ENCODE measurements around the gene RASSF5. TPM values are rescaled to one million over a fixed set of nuclear protein-coding genes. Genes with fewer than 3 reads are reported as not detected.
A peak's percentile ranks its signal among the peaks of the same experiment; 100 is the strongest.

Gene RASSF5
- polyA plus RNA-seq, 1 of the 3 experiments (the other 2 are of a cell fraction), result 2.2 TPM

GRCh38 chr1:206490771-206491405, 16.4 kb upstream of the RASSF5 start:
- H3K4me3 ChIP-seq (ENCODE audit: low read depth in 2 of 2, low read length in 1 of 2), result no peak overlapping the region
- ChIA-PET POLR2A (interaction anchor here (1.4 kb wide), 1 partner anchor 93 kb away, joined by 4 read pairs; no protein-coding TSS in a partner anchor), CTCF (interaction anchor here (0.6 to 8.1 kb wide), 57 partner anchors 9 to 492 kb away, joined by 3 to 231 read pairs (median 7); partner anchors contain the start of genes DYRK3, EIF2D, IKBKE and RASSF5)
- peak overlapping the region; percentile 66 for H3K4me2 ChIP-seq
- no peak overlapping the region for H2AFZ ChIP-seq (ENCODE audit: low read depth)
- no peaks in the 10 kb centered on the region for H3K27me3 ChIP-seq (ENCODE audit: insufficient read depth)
- WGBS (ENCODE audit: low lambda C conversion rate), result 72% methylated on average over 12 of the region's 12 CpGs
- H3K9me3 ChIP-seq, result no peaks in the 10 kb centered on the region
- H3K36me3 ChIP-seq (replicated peaks in 1 of 2; ENCODE audit: control insufficient read depth in 1 of 2, insufficient read depth in 2 of 2, low read length in 1 of 2), result peaks cover 0 to 12% of the 10 kb centered on the region in 2 experiments
- H3K79me2 ChIP-seq (ENCODE audit: insufficient read depth), result no peaks in the 10 kb centered on the region
- no peak overlapping the region for H3K9ac ChIP-seq
- peak; percentile 34; the same call in 1 of the 2 replicates for TF ChIP-seq GATA2 (CRISPR knock-in tag; IDR thresholded peaks at IDR 0.05)
- no peak for TF ChIP-seq NFIC (IDR thresholded peaks at IDR 0.05; ENCODE audit: borderline replicate concordance)
- peak; percentile 59; the same call in 1 of the 2 replicates for TF ChIP-seq RXRA (IDR thresholded peaks at IDR 0.05; ENCODE audit: borderline replicate concordance, low read depth)
- no peak for TF ChIP-seq NRF1 (IDR thresholded peaks at IDR 0.05; ENCODE audit: low read depth, low read length)
- no peak for TF ChIP-seq EP300 (IDR thresholded peaks at IDR 0.05; ENCODE audit: borderline replicate concordance in 1 of 2, low read depth in 1 of 2, low read length in 1 of 2)
- TF ChIP-seq CTCF (IDR thresholded peaks at IDR 0.05), result no peak
- H3K9me2 ChIP-seq, result no peaks in the 10 kb centered on the region
- H4K20me1 ChIP-seq (ENCODE audit: insufficient read depth), result no peaks in the 10 kb centered on the region
- peaks cover 10 to 25% of the 10 kb centered on the region in 2 experiments; a peak in 2 of 4 replicates for H3K4me1 ChIP-seq (ENCODE audit: control insufficient read depth in 1 of 2, insufficient read depth in 2 of 2, low read depth in 1 of 2, low read length in 1 of 2)
- H3K27ac ChIP-seq (ENCODE audit: low read depth in 2 of 2, low read length in 1 of 2), result no peak overlapping the region
- H3F3A ChIP-seq (replicated peaks; ENCODE audit: insufficient read depth), result no peaks in the 10 kb centered on the region
- DNase-seq, result peak; percentile 48

GRCh38 chr1:206491616-206492015, 15.7 kb upstream of the RASSF5 start:
- no peaks in the 10 kb centered on the region for H3K9me2 ChIP-seq
- no peak overlapping the region for H3K9ac ChIP-seq
- WGBS (ENCODE audit: low lambda C conversion rate), result 97% methylated on average over 4 of the region's 4 CpGs
- CTCF ChIA-PET, result interaction anchor here (1.5 to 8.1 kb wide), 14 partner anchors 9 to 418 kb away, joined by 4 to 231 read pairs (median 14); partner anchors contain the start of genes IKBKE and RASSF5
- H2AFZ ChIP-seq (ENCODE audit: low read depth), result no peak overlapping the region
- H3K4me1 ChIP-seq (ENCODE audit: control insufficient read depth in 1 of 2, insufficient read depth in 2 of 2, low read depth in 1 of 2, low read length in 1 of 2), result peaks cover 13 to 30% of the 10 kb centered on the region in 2 experiments; a peak in 2 of 4 replicates
- no peaks in the 10 kb centered on the region for H3K9me3 ChIP-seq
- no peaks in the 10 kb centered on the region for H4K20me1 ChIP-seq (ENCODE audit: insufficient read depth)
- no peaks in the 10 kb centered on the region for H3K27me3 ChIP-seq (ENCODE audit: insufficient read depth)
- POLR2A ChIA-PET, result no interaction called here
- no peak overlapping the region for H3K4me3 ChIP-seq (ENCODE audit: low read depth in 2 of 2, low read length in 1 of 2)
- no peak for TF ChIP-seq MEF2A (IDR thresholded peaks at IDR 0.05; ENCODE audit: borderline replicate concordance, low read depth)
- no peak overlapping the region for H3K4me2 ChIP-seq
- H3F3A ChIP-seq (replicated peaks; ENCODE audit: insufficient read depth), result no peaks in the 10 kb centered on the region
- DNase-seq, result no peak
- H3K79me2 ChIP-seq (ENCODE audit: insufficient read depth), result no peaks in the 10 kb centered on the region
- no peak overlapping the region for H3K27ac ChIP-seq (ENCODE audit: low read depth in 2 of 2, low read length in 1 of 2)
- H3K36me3 ChIP-seq (replicated peaks in 1 of 2; ENCODE audit: control insufficient read depth in 1 of 2, insufficient read depth in 2 of 2, low read length in 1 of 2), result peaks cover 0 to 12% of the 10 kb centered on the region in 2 experiments

GRCh38 chr1:206492589-206492988, 14.7 kb upstream of the RASSF5 start:
- 100% methylated on average over 8 of the region's 10 CpGs for WGBS (ENCODE audit: low lambda C conversion rate)

More at GRCh38 chr1:206492589-206492988, 14.7 kb upstream of the RASSF5 start:
- ChIA-PET POLR2A (no interaction called here), CTCF (interaction anchor here (1.3 to 8.1 kb wide), 5 partner anchors 13 to 101 kb away, joined by 3 to 231 read pairs (median 39); no protein-coding TSS in a partner anchor)
- no peaks in the 10 kb centered on the region for H3K9me3 ChIP-seq
- TF ChIP-seq GABPA (IDR thresholded peaks at IDR 0.05; ENCODE audit: low read depth), result no peak
- no peak for TF ChIP-seq CTCF (IDR thresholded peaks at IDR 0.05)
- TF ChIP-seq RXRA (IDR thresholded peaks at IDR 0.05; ENCODE audit: borderline replicate concordance, low read depth), result no peak
- no peak for TF ChIP-seq YY1 (IDR thresholded peaks at IDR 0.05; ENCODE audit: low read depth)
- TF ChIP-seq FOSL2 (IDR thresholded peaks at IDR 0.05; ENCODE audit: borderline replicate concordance, low read depth), result no peak
- TF ChIP-seq MXI1 (IDR thresholded peaks at IDR 0.05; ENCODE audit: low read depth, low read length), result no peak
- no peak for TF ChIP-seq SMC3 (IDR thresholded peaks at IDR 0.05; ENCODE audit: low read depth, low read length)
- TF ChIP-seq TAF1 (IDR thresholded peaks at IDR 0.05; ENCODE audit: borderline replicate concordance, low read depth, low read length), result no peak
- TF ChIP-seq EP300 (IDR thresholded peaks at IDR 0.05; ENCODE audit: borderline replicate concordance in 1 of 2, low read depth in 1 of 2, low read length in 1 of 2), result no peak
- TF ChIP-seq RFX5 (IDR thresholded peaks at IDR 0.05; ENCODE audit: low read length), result no peak
- H3K36me3 ChIP-seq (replicated peaks in 1 of 2; ENCODE audit: control insufficient read depth in 1 of 2, insufficient read depth in 2 of 2, low read length in 1 of 2), result peaks cover 0 to 12% of the 10 kb centered on the region in 2 experiments
- no peak overlapping the region for H3K4me2 ChIP-seq
- H3K4me3 ChIP-seq (ENCODE audit: low read depth in 2 of 2, low read length in 1 of 2), result no peak overlapping the region
- H3K9me2 ChIP-seq, result no peaks in the 10 kb centered on the region
- H3K4me1 ChIP-seq (ENCODE audit: control insufficient read depth in 1 of 2, insufficient read depth in 2 of 2, low read depth in 1 of 2, low read length in 1 of 2), result peaks cover 13 to 30% of the 10 kb centered on the region in 2 experiments; a peak in 2 of 4 replicates
- H4K20me1 ChIP-seq (ENCODE audit: insufficient read depth), result no peaks in the 10 kb centered on the region
- no peaks in the 10 kb centered on the region for H3K27me3 ChIP-seq (ENCODE audit: insufficient read depth)
- H3K79me2 ChIP-seq (ENCODE audit: insufficient read depth), result no peaks in the 10 kb centered on the region
- H3K27ac ChIP-seq (ENCODE audit: low read depth in 2 of 2, low read length in 1 of 2), result no peak overlapping the region
- no peak for DNase-seq
- H3F3A ChIP-seq (replicated peaks; ENCODE audit: insufficient read depth), result no peaks in the 10 kb centered on the region
- no peak overlapping the region for H2AFZ ChIP-seq (ENCODE audit: low read depth)
- H3K9ac ChIP-seq, result no peak overlapping the region
